Neuronal stem cell (in vitro differentiated cells): ENCODE measurements around the gene ICOS.

Experiments
- DNase-seq: peaks from one replicate; pipeline ENCODE4 v3.0.0-alpha.2; 2013; ENCODE audit warnings: low spot score
- H2AFZ ChIP-seq: one replicate; pipeline ENCODE4 v1.6.1; 2013; ENCODE audit warnings: mild to moderate bottlenecking, low read length, inconsistent platforms
- H2AK5ac ChIP-seq: 2 replicates; pipeline ENCODE4 v1.6.1; 2013; ENCODE audit warnings: low read depth, mild to moderate bottlenecking, inconsistent platforms, low read length, moderate library complexity, mixed read lengths
- H2BK120ac ChIP-seq: 2 replicates; pipeline ENCODE4 v1.6.1; 2013; ENCODE audit warnings: low read depth, mild to moderate bottlenecking, inconsistent platforms, low read length, moderate library complexity, mixed read lengths
- H2BK12ac ChIP-seq: one replicate; pipeline ENCODE4 v1.6.1; 2013; ENCODE audit warnings: low read length, inconsistent platforms
- H2BK15ac ChIP-seq: 2 replicates; pipeline ENCODE4 v1.6.1; 2013; ENCODE audit warnings: mild to moderate bottlenecking, low read length, inconsistent platforms, mixed read lengths
- H2BK5ac ChIP-seq: one replicate; pipeline ENCODE4 v1.6.1; 2013; ENCODE audit warnings: inconsistent platforms, mild to moderate bottlenecking, low read length, moderate library complexity
- H3K14ac ChIP-seq: one replicate; pipeline ENCODE4 v1.6.1; 2013; ENCODE audit warnings: low read length, inconsistent platforms
- H3K18ac ChIP-seq: 2 replicates; pipeline ENCODE4 v1.6.1; 2013; ENCODE audit warnings: low read length, inconsistent platforms
- H3K23ac ChIP-seq: 2 replicates; pipeline ENCODE4 v1.6.1; 2013; ENCODE audit warnings: low read depth, mild to moderate bottlenecking, mixed read lengths, low read length, inconsistent platforms; ENCODE audit not compliant: poor library complexity
- H3K27ac ChIP-seq: replicated peaks from 3 replicates; pipeline ENCODE4 v1.5.1; 2013; ENCODE audit warnings: low read length, inconsistent platforms
- H3K27me3 ChIP-seq, 3 experiments: 2 replicates each; pipeline ENCODE4 v1.6.1; 2013; ENCODE audit warnings: low read length in 3 of 3, mild to moderate bottlenecking in 2 of 3, inconsistent platforms in 1 of 3, low read depth in 1 of 3, mixed read lengths in 1 of 3, moderate library complexity in 1 of 3; ENCODE audit not compliant: control insufficient read depth in 3 of 3, insufficient read depth in 3 of 3
- H3K36me3 ChIP-seq, 2 donors: replicated peaks in 1 of 2; 2 replicates each; pipeline ENCODE4 v1.6.1; 2013; ENCODE audit warnings: low read length in 2 of 2; ENCODE audit not compliant: control insufficient read depth in 2 of 2, insufficient read depth in 2 of 2
- H3K4ac ChIP-seq: 2 replicates; pipeline ENCODE4 v1.6.1; 2013; ENCODE audit warnings: inconsistent platforms, mild to moderate bottlenecking, low read length, moderate library complexity
- H3K4me1 ChIP-seq, 2 donors: 1 replicate in 1 of 2; 2 replicates in 1 of 2; pipeline ENCODE4 v1.6.1; 2013; ENCODE audit warnings: low read length in 2 of 2, low read depth in 1 of 2; ENCODE audit not compliant: control insufficient read depth in 2 of 2, insufficient read depth in 1 of 2
- H3K4me2 ChIP-seq: one replicate; pipeline ENCODE4 v1.6.1; 2013; ENCODE audit warnings: mild to moderate bottlenecking, low read length, inconsistent platforms; ENCODE audit not compliant: insufficient read depth, poor library complexity, severe bottlenecking
- H3K4me3 ChIP-seq, 2 donors: 2 replicates each; pipeline ENCODE4 v1.5.1; 2013; ENCODE audit warnings: low read length in 2 of 2, mild to moderate bottlenecking in 2 of 2, inconsistent platforms in 1 of 2, moderate library complexity in 1 of 2
- H3K79me1 ChIP-seq: one replicate; pipeline ENCODE4 v1.6.1; 2013; ENCODE audit warnings: low read depth, mild to moderate bottlenecking, inconsistent platforms, low read length, moderate library complexity
- H3K9ac ChIP-seq: one replicate; pipeline ENCODE4 v1.6.1; 2013; ENCODE audit warnings: mild to moderate bottlenecking, low read depth, low read length, inconsistent platforms; ENCODE audit not compliant: poor library complexity
- H3K9me3 ChIP-seq, 2 donors: replicated peaks in 1 of 2; 2 replicates each; pipeline versions ENCODE3 to v1.6.1; 2013; ENCODE audit warnings: low read length in 2 of 2, mild to moderate bottlenecking in 2 of 2, inconsistent platforms in 1 of 2, low read depth in 1 of 2, mixed read lengths in 1 of 2, moderate library complexity in 1 of 2; ENCODE audit not compliant: control insufficient read depth in 2 of 2, insufficient read depth in 1 of 2
- H4K8ac ChIP-seq: one replicate; pipeline ENCODE4 v1.6.1; 2013; ENCODE audit warnings: low read depth, mild to moderate bottlenecking, inconsistent platforms, low read length, moderate library complexity
- H4K91ac ChIP-seq: one replicate; pipeline ENCODE4 v1.6.1; 2013; ENCODE audit warnings: low read length, low read depth, mild to moderate bottlenecking, inconsistent platforms; ENCODE audit not compliant: poor library complexity
- WGBS, 2 donors: extraction: QIAGEN DNeasy Blood & Tissue Kit; methylation state at CpG; one replicate each; pipeline ENCODE4 v1.1.7; 2013; ENCODE audit warnings: missing lambda C conversion rate in 2 of 2, mixed read lengths in 1 of 2; ENCODE audit not compliant: insufficient read length in 2 of 2, insufficient replicate concordance in 1 of 2; ENCODE audit errors: extremely low coverage in 2 of 2; 5-methylcytosine and 5-hydroxymethylcytosine counted together

The ICOS gene

DNA sequence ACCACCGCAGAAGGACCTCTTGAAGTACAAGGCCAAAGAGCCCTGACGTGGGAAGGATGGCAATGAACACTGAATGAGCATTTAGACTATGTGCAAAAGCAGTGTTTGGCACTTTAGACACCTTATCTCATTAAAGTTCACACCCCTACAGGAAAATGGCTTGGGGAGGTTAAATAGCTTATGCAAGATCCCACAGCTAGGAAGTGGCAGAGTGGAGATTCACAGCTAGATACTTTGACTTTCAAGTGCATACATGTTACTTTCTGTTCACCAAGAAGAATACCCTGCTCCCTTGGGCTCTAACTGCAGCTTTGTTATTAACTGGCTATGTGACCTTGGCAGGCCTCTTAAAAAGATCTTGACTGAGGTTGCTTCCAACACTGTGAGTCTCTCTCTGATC, 58.2 kb downstream of the ICOS start:
- Histone ChIP-seq H3K36me3 (no peaks in the 10 kb centered on the region), H3K9me3 (no peaks in the 10 kb centered on the region), H3K4me2 (no peak overlapping the region), H4K8ac (no peak overlapping the region), H3K4me3 (no peak overlapping the region), H2BK12ac (no peak overlapping the region), H2BK5ac (no peak overlapping the region), H2AFZ (no peak overlapping the region), H2BK120ac (no peak overlapping the region), H2BK15ac (no peak overlapping the region), H2AK5ac (no peak overlapping the region), H3K14ac (no peak overlapping the region), H3K4me1 (no peaks in the 10 kb centered on the region), H3K79me1 (no peaks in the 10 kb centered on the region), H3K4ac (no peak overlapping the region), H3K27me3 (no peaks in the 10 kb centered on the region), H4K91ac (no peak overlapping the region), H3K23ac (no peak overlapping the region), H3K18ac (no peak overlapping the region), H3K27ac (no peak overlapping the region), H3K9ac (no peak overlapping the region)
- DNase-seq, result no peak
- WGBS, 2 donors, result no CpG with 5 or more reads among the region's 2 CpGs

DNA sequence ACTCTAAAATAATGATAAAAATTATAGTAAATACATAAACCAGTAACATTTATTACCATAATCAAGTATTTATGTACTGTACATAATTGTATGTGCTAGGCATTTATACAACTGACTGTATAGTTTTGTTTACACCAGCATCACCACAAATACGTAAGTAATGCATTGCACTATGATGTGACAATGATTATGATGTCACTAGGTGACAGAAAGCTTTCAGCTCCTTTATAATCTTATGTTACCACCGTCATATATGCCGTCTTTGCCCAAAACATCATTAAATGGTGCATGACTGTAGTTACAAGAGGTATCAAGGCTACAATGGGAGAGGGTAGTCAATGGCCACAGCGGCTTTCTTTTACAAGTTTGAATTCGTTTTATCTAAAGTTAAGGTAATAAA, 60.1 kb downstream of the ICOS start:
- H3K4me1 ChIP-seq, result no peaks in the 10 kb centered on the region
- H3K36me3 ChIP-seq, result no peaks in the 10 kb centered on the region
- H2BK15ac ChIP-seq, result no peak overlapping the region
- WGBS, 2 donors, result no CpG with 5 or more reads among the region's 5 CpGs
- H3K4me2 ChIP-seq, result no peak overlapping the region
- H4K8ac ChIP-seq, result no peak overlapping the region
- no peaks in the 10 kb centered on the region for H3K9me3 ChIP-seq
- no peak overlapping the region for H3K14ac ChIP-seq
- no peak overlapping the region for H3K18ac ChIP-seq
- no peak overlapping the region for H2BK12ac ChIP-seq
- no peak overlapping the region for H2BK120ac ChIP-seq
- H3K23ac ChIP-seq, result no peak overlapping the region
- no peak overlapping the region for H2AK5ac ChIP-seq
- H4K91ac ChIP-seq, result no peak overlapping the region
- no peak overlapping the region for H2AFZ ChIP-seq
- H3K27me3 ChIP-seq, result no peaks in the 10 kb centered on the region
- H3K79me1 ChIP-seq, result no peaks in the 10 kb centered on the region
- H3K27ac ChIP-seq, result no peak overlapping the region
- no peak overlapping the region for H3K4me3 ChIP-seq
- no peak overlapping the region for H3K9ac ChIP-seq
- no peak overlapping the region for H2BK5ac ChIP-seq
- DNase-seq, result no peak
- no peak overlapping the region for H3K4ac ChIP-seq

DNA sequence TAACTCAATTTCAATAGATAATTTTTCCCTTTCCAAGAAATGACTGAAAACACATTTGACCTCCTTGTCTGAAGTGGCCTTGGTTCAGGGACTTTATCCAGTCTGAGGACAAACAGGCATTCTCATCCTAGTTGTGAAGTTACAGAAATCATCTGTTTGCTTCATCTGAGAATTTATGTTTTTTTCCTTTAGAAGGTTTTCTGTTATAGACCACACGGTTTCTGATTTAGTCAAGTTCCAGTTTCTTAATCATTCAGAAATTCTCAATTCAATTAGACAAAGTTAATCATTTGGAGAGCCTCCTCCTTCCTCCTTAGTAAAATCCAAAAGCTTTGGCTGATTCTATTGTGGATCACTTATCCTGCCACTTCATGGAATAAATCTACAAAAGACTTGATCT, 60.9 kb downstream of the ICOS start:
- Histone ChIP-seq H3K27me3 (no peaks in the 10 kb centered on the region), H3K4me2 (no peak overlapping the region), H3K4me1 (no peaks in the 10 kb centered on the region), H2AFZ (no peak overlapping the region), H3K36me3 (no peaks in the 10 kb centered on the region), H2BK15ac (no peak overlapping the region), H2AK5ac (no peak overlapping the region), H2BK5ac (no peak overlapping the region), H2BK120ac (no peak overlapping the region), H3K9ac (no peak overlapping the region), H3K27ac (no peak overlapping the region), H3K79me1 (no peaks in the 10 kb centered on the region), H3K14ac (no peak overlapping the region), H4K8ac (no peak overlapping the region), H3K4ac (no peak overlapping the region), H3K9me3 (no peaks in the 10 kb centered on the region), H3K4me3 (no peak overlapping the region), H3K18ac (no peak overlapping the region), H4K91ac (no peak overlapping the region), H2BK12ac (no peak overlapping the region), H3K23ac (no peak overlapping the region)
- DNase-seq, result no peak
- WGBS, 2 donors, result no CpG with 5 or more reads among the region's 1 CpG

DNA sequence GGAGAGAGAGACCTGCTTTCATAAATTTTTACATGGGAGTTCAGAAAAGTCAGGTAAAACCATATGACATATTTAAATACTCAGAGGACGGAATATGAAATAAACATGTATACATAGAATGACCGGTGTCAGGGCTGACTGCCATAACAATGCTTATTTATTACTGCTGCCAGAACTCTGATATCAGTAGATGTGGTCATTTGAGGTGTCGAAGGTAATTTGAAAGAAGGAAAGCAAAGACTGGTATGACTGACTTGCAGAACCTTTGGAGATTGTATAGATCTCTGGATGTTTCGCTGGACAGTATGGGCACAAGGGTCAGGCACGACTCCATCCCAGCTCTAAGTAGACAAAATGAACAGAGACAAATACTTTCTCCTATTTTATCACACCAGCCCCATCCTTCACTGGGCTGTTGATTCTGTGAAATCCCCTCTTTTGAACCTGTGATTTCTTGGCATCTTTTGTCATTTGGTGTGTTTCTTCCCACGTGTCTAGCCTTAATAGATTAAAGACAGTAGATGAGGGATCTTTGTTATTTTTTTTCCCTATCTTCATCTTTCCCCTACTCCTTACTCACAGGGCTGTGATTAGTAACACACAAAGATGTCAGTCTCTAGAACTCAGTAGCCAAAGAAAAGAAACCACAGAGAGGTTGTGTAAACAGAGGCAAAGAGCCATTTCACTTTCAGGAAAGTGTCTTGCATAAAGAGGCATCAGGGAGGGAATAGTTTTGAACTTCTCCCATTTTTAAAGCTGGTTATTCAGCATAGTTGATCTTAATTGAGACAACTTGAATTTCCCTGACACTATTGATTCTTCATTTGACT, 61.6 kb downstream of the ICOS start:
- Histone ChIP-seq H4K8ac (no peak overlapping the region), H3K79me1 (no peaks in the 10 kb centered on the region), H2BK120ac (no peak overlapping the region), H2AFZ (no peak overlapping the region), H3K14ac (no peak overlapping the region), H3K4me3 (no peak overlapping the region), H2BK12ac (no peak overlapping the region), H3K4me2 (no peak overlapping the region), H4K91ac (no peak overlapping the region), H3K4ac (no peak overlapping the region), H3K9ac (no peak overlapping the region), H3K4me1 (no peaks in the 10 kb centered on the region), H3K18ac (no peak overlapping the region), H2BK15ac (no peak overlapping the region), H2AK5ac (no peak overlapping the region), H3K23ac (no peak overlapping the region), H3K27me3 (no peaks in the 10 kb centered on the region), H3K9me3 (no peaks in the 10 kb centered on the region), H2BK5ac (no peak overlapping the region), H3K27ac (no peak overlapping the region), H3K36me3 (no peaks in the 10 kb centered on the region)
- DNase-seq, result no peak
- no CpG with 5 or more reads among the region's 6 CpGs for WGBS, 2 donors
